ENCODE data around the gene PLA2G10.
"Not testable (repeated sequence)": the region's sequence is repeated elsewhere in the genome, so short reads cannot be mapped to it uniquely, and the experiment has no call there.

The PLA2G10 gene

DNA sequence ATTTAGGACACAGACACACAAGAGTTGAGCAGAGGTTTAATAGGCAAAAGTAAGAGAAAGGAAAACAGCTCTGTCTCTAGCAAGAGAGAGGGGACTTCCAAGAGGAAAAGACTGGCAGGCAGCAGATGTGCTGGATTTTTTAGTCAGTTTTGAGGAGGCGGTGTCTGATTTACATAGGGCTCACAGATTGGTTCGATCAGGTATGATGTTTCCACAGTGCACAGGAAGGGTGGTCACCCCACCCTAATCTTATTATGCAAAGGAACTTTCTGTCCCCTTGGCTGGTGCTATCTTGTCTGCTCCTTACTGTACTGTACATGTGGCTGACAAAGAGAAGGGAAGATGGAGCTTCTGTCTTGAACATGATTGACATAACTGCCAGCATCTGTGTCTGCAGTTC lies 36.0 kb downstream of the PLA2G10 start:
- peak; percentile 93 for DNase-seq

- no peak for DNase-seq
Observed at GRCh38 chr16:14652726-14653125, 41.4 kb downstream of the PLA2G10 start.

DNA sequence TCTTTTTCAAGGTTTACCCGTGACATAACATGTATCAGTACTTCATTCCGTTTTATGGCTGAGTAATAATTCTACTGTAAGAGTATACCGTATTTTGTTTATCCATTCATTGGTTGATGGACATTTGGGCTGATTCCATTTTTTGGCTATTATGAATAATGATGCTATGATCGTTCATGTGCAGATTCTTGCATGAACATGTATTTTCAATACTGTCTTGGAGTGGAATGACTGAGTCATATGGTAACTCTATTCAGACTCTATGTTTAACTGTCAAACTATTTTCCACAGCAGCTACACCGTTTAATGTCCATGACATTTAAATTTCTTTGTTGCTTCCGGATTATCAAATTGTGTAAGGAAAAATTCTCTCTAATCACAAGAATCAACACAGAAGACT lies 43.5 kb downstream of the PLA2G10 start:
- DNase-seq = no peak

DNA sequence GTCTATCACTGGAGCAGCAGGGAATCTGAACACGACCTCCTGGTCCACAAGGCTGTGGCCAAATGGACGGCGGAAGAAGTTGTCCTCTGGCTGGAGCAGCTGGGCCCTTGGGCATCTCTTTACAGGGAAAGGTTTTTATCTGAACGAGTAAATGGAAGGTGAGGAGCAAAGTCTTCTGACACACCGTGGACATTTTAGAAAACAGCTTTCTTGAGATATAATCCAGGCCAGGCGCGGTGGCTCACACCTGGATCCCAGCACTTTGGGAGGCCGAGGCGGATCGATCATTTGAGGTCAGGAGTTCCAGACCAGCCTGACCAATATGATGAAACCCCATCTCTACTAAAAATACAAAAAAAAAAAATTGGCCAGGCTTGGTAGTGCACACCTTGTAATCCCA lies 44.3 kb downstream of the PLA2G10 start:
- no peak for DNase-seq

DNA sequence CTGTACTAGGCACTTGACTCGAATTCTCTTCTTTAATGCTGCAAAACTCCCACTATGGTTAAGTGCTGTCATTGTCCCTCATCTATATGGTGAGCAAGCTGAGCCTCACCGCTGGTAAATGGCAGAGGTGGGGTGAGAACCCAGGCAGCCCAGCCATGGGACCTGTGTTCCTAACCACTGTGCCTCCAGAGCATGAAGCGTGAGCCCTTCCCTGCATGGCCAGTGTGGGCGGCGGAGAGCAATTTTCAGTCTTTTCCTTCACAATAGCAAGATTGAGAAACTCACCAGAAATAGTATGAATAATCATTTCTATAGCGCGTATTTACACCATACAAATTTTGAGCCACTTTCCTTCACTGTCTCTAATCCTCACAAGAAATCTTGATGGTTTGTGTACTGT lies 52.2 kb downstream of the PLA2G10 start:
- DNase-seq = peak; percentile 58

DNA sequence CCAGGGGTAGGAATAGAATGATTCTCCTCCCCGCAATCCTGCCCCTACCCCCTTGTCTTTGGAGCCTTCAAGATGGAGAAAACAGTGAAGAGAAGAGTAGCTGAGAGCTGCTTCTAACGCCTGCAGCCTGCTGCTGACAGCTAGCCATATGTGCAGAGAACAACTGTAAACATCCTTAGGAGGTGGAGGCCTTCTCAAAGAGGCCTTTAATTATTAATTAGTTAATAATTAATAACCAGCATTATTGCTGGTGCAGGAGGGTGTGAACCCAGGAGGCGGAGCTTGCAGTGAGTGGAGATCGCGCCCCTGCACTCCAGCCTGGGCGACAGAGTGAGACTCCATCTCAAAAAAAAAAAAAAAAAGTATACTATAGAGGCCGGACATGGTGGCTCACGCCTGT lies 52.9 kb downstream of the PLA2G10 start:
- DNase-seq = no peak

GRCh38 chr16:14640538-14640937 lies 53.6 kb downstream of the PLA2G10 start:
- DNase-seq = peak; percentile 46

GRCh38 chr16:14636951-14637240 lies 57.2 kb downstream of the PLA2G10 start:
- not testable (repeated sequence) for DNase-seq

DNA sequence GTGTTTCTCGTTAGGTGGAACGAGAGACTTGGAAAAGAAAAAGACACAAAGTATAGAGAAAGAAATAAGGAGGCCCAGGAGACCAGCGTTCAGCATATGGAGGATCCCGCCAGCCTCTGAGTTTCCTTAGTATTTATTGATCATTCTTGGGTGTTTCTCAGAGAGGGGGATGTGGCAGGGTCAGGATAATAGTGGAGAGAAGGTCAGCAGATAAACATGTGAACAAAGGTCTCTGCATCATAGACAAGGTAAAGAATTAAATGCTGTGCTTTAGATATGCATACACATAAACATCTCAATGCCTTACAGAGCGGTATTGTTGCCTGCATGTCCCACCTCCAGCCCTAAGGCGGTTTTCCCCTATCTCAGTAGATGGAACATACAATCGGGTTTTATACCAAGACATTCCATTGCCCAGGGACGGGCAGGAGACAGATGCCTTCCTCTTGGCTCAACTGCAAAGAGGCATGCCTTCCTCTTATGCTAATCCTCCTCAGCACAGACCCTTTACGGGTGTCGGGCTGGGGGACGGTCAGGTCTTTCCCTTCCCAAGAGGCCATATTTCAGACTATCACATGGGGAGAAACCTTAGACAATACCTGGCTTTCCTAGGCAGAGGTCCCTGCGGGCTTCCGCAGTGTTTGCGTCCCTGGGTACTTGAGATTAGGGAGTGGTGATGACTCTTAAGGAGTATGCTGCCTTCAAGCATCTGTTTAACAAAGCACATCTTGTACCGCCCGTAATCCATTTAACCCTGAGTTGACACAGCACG lies 57.7 kb downstream of the PLA2G10 start:
- not testable (repeated sequence) for DNase-seq

DNA sequence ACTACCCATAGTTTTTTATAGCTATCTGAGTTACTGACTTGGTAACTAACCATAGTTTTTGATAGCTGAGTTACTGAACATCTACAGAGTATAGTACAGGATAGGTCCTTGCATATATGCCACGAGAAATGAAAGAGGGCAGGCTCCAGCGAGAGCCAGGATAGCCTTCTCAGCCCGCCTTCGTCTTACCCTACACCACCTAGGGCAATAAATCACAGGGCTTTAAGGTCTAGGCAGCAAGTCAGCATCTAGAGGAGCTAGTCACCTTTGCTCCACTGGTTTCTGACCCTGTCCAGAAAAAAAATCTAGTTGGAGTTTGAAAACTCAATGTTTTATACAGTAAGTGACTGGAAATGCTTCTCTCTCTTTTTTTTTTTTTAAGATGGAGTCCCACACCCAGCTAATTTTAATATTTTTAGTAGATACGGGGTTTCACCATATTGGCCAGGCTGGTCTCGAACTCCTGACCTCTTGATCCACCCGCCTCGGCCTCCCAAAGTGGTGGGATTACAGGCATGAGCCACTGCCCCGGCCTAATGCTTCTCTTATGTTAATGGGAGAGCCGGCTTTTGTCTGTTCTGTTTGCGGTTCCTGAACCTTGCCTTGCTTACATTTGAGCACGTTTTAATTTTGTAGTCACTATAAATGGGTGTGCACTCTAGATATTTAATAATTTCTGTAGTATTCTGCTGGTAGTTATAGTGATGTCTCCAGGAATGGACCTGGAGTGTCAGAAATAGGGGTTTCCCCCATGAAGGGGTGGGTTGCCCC lies 58.5 kb downstream of the PLA2G10 start:
- no peak for DNase-seq

GRCh38 chr16:14634389-14634725 lies 59.8 kb downstream of the PLA2G10 start:
- no peak for DNase-seq

DNA sequence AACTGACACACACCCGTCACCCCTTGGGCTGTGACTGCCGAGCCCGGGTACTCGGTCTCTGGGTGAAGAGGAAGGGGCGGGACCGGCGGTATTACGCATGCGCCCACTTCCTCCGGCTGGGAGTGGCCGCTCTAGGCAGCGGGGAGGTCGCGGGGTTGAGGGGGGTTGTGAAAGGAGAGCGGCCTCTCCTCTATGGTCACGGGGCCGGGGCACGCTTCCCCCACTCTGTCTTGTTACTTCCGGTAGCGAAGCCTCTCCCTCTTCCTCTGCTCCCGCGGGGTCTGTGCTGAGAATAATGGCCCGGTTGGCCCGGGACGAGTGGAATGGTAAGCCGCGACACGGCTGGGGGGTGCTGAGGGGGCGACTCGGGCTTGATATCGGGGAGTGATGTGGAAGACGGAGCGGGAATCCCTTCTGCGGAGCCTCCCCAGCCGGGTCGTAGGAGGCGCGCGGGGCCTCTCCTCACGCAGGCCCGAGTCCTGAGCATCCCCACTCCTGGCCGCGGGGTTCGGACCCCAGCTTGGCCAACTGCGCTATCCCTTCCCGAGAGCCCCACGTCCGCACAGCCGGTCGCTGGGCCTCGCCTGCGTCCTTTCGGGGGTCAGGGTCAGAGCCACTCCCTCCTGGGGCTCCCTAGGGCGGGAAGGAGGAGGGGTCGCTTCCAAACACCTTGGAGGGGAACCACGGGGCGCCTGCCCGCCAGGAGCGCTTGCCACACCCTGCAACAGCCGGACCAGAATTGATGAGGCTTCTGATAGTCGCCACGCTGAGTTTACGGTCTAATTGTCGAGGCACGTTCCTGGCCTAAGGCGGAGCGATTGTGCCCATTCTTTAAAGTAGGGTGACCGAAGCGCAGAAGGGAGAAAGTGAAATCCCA lies 61.2 kb downstream of the PLA2G10 start, which contains the start of gene BFAR:
BFAR (plus strand) TSS at position 259 of the 877 bp plus-strand sequence. CDS start 11,396 bp downstream, outside the sequence.
- peak; percentile 99 for DNase-seq

DNA sequence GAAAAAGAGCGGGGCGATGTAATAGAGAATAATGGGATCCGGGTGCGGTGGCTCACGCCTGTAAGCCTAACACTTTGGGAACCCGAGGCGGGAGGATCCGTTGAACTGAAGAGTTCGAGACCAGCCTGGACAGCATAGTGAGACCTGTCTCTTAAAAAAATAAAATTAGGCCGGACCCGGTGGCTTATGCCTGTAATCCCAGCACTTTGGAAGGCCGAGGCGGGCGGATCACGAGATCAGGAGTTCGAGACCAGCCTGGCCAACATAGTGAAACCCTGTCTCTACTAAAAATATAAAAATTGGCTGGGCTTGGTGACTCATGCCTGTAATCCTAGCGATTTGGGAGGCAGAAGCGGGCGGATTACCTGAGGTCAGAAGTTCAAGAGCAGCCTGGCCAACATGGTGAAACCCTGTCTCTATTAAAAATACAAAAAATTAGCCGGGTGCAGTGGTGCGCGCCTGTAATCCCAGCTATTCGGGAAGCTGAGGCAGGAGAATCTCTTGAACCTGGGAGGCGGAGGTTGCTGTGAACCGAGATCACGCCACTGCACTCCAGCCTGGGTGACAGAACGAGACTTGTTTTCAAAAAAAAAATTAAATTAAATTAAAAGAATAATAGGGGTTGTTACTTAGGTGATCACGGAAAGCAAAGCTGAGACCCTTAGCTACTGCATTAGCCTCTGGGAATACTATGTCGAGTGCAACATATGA lies 63.3 kb downstream of the PLA2G10 start:
- DNase-seq = not testable (repeated sequence)

GRCh38 chr16:14629919-14630619 lies 64.0 kb downstream of the PLA2G10 start, which contains the start of gene PARN:
TSS of gene PARN (minus strand) at chr16:14630260. CDS start at chr16:14630125, 135 bp downstream.
- DNase-seq = peak; percentile 99

GRCh38 chr16:14629612-14629918 lies 64.5 kb downstream of the PLA2G10 start:
- DNase-seq = peak; percentile 57

DNA sequence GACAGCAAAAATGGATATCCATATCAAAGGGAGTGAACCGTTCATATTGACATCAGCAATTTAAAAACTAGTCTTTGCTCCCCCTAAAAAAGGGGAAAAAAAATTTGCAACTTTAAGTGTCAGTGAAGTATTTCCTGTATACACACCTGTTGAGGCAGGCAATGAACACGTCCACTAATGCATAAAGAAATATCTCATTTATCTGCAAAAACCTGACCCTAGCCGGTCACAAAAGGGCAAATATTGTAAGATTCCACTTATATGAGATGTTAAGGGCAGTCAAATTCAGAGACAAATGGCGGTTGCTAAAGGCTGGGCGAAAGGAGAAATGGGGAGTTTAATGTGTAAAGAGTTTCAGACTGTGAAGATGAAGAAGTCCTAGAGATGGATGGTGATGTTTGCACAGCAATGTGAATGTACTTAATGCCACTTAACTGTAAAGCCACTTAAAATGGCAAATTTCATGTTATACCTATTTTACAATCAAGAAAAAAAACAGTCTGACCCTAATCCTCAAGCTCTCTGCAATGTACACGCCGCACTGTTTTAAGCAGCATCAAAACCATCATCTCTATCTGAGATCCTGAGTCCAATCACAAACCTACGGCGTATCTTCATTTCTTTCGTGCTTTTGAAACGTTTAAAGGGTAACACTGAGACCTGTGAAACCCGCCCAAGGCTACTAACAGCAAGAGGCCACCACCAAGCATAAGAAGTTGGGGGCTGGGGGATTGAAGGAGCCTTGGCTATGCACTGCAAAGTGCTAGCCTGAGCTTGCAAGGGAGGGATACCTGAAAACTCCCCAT lies 65.1 kb downstream of the PLA2G10 start:
- DNase-seq = peak; percentile 38

DNA sequence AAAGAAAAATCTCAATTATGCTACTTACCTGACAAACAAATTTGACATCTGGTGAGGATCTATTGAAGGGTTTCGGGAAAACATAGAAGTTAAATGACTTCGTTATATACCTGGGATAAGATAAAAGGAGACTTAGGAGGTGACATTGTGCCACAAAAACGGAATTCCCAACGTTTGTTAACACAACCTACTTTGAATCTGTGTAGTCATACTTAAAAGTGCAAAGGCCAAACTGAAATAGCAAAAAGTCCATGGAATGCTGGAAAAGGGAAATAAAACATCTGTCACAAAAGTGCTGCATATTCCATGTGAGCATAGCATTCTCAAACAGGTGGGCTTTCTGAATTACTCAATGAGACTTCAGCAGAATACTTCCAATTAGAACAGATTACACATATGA lies 67.0 kb downstream of the PLA2G10 start:
- no peak for DNase-seq

Measured in hematopoietic multipotent progenitor cell treated with erythropoietin and hydrocortisone succinate and interleukin-3 and kit ligand, for 4 days (in vitro differentiated cells).